Stimulated activated CD4-positive, alpha-beta T cell treated with anti-CD3 and anti-CD28 coated beads, Interleukin-12 subunit alpha, Interleukin-12 subunit beta, amount 100 ng/mL, for 48 hours (primary cell): ENCODE results near the gene CAMK2B.

Source experiments
- DNase-seq, 3 donors: peaks; one replicate each; pipeline ENCODE4 v3.0.0-alpha.2; 2020; ENCODE audit warnings: low read depth in 2 of 3, low spot score in 1 of 3

Gene CAMK2B

GRCh38 chr7:44325201-44325671, at the start of gene CAMK2B:
Gene CAMK2B (minus strand): TSS chr7:44325594. CDS start chr7:44325421, 173 bp downstream.
- no peak for DNase-seq

GRCh38 chr7:44374007-44374763, 48.8 kb upstream of the CAMK2B start:
- no peak for DNase-seq

- DNase-seq = no peak
Measured at GRCh38 chr7:44373418-44373740, 48.0 kb upstream of the CAMK2B start.

- no peak for DNase-seq
Measured at GRCh38 chr7:44372560-44373417, 47.4 kb upstream of the CAMK2B start.

- no peak for DNase-seq
Measured at GRCh38 chr7:44368885-44369284, 43.5 kb upstream of the CAMK2B start.

GRCh38 chr7:44368455-44368854, 43.1 kb upstream of the CAMK2B start:
- no peak for DNase-seq

GRCh38 chr7:44367475-44368043, 42.2 kb upstream of the CAMK2B start:
- DNase-seq = no peak

GRCh38 chr7:44366986-44367385, 41.6 kb upstream of the CAMK2B start:
- no peak for DNase-seq

GRCh38 chr7:44353668-44354067, 28.3 kb upstream of the CAMK2B start:
- no peak for DNase-seq

GRCh38 chr7:44348851-44349781, 23.7 kb upstream of the CAMK2B start:
- no peak for DNase-seq

GRCh38 chr7:44348300-44348699, 22.9 kb upstream of the CAMK2B start:
- DNase-seq = no peak

GRCh38 chr7:44347546-44348114, 22.2 kb upstream of the CAMK2B start:
- DNase-seq = no peak

GRCh38 chr7:44346063-44346462, 20.7 kb upstream of the CAMK2B start:
- DNase-seq = no peak

GRCh38 chr7:44341401-44341800, 16.0 kb upstream of the CAMK2B start:
- DNase-seq = no peak

GRCh38 chr7:44338600-44338999, 13.2 kb upstream of the CAMK2B start:
- DNase-seq = no peak

GRCh38 chr7:44336491-44336890, 11.1 kb upstream of the CAMK2B start:
- no peak for DNase-seq

- no peak for DNase-seq
Measured at GRCh38 chr7:44335184-44335583, 9.8 kb upstream of the CAMK2B start.

- no peak for DNase-seq
Measured at GRCh38 chr7:44334734-44335097, 9.3 kb upstream of the CAMK2B start.

GRCh38 chr7:44333911-44334733, 8.7 kb upstream of the CAMK2B start:
- DNase-seq = no peak

GRCh38 chr7:44331682-44332081, 6.3 kb upstream of the CAMK2B start:
- no peak for DNase-seq
